GM12878 (cell line): ENCODE measurements around the gene ZFP42. TPM values are rescaled to one million over a fixed set of nuclear protein-coding genes. Genes with fewer than 3 reads are reported as not detected.
"Not testable (repeated sequence)": the region's sequence is repeated elsewhere in the genome, so short reads cannot be mapped to it uniquely, and the experiment has no call there.

Source experiments
- ATAC-seq: fragments of 200-7000 bp; cut with Tn5 transposase; 3 replicates; pipeline ENCODE4 v1.9.1; 2020; ENCODE audit warnings: mild to moderate bottlenecking, moderate library complexity
- BruUV-seq: library from RNA; stranded (reverse); fragments of 400-500 nt; replicated peaks from 2 replicates; lab custom pipeline; 2021; lab: Mats Ljungman, UMichigan
- CTCF ChIA-PET: fragments of 300-600 bp; sonication (Branson Sonifier 250); formaldehyde crosslinking; extraction: SDS; loops from one replicate; lab custom pipeline; 2021; ENCODE audit warnings: inconsistent platforms; lab: Yijun Ruan, JAX
- POLR2A ChIA-PET: fragments of 350-600 bp; formaldehyde crosslinking; extraction: SDS; loops from one replicate; lab custom pipeline; 2021; ENCODE audit warnings: inconsistent platforms; lab: Charles Lee
- RAD21 ChIA-PET: fragments of 300-600 bp; sonication (Branson Sonifier 250); formaldehyde crosslinking; loops from one replicate; lab custom pipeline; 2023; ENCODE audit warnings: antibody characterized with exemption; ENCODE audit not compliant: unreplicated experiment; lab: Charles Lee
- SMC1A ChIA-PET: fragments of 300-600 bp; sonication (Branson Sonifier 250); formaldehyde crosslinking; loops from one replicate; lab custom pipeline; 2023; ENCODE audit not compliant: unreplicated experiment, uncharacterized antibody; lab: Charles Lee
- DNase-seq: peaks from one replicate; pipeline ENCODE4 v3.0.0-alpha.2; 2011; ENCODE audit warnings: low read depth, low spot score
- FAIRE-seq: peaks from 3 replicates; lab custom pipeline; 2011; peaks lifted over from hg19 to GRCh38; lab: Jason Lieb, UNC
- H2AFZ ChIP-seq: 2 replicates; pipeline ENCODE4 v1.6.0; 2011; ENCODE audit warnings: low read depth, low read length, control low read depth; ENCODE audit not compliant: control insufficient read depth
- H3K27ac ChIP-seq: 2 replicates; pipeline ENCODE4 v1.5.1; 2011; ENCODE audit warnings: control low read depth; ENCODE audit not compliant: control insufficient read depth, insufficient read depth
- H3K27me3 ChIP-seq, 2 experiments: replicated peaks in 1 of 2; 2 replicates each; pipeline versions ENCODE4 v1.6.0 to v1.6.1; 2011; ENCODE audit warnings: low read length in 1 of 2; ENCODE audit not compliant: control insufficient read depth in 2 of 2, insufficient read depth in 2 of 2
- H3K36me3 ChIP-seq, 2 experiments: 2 replicates each; pipeline ENCODE4 v1.5.1; 2011; ENCODE audit warnings: low read length in 1 of 2; ENCODE audit not compliant: control insufficient read depth in 2 of 2, insufficient read depth in 2 of 2
- H3K4me1 ChIP-seq: 2 replicates; pipeline ENCODE4 v1.6.1; 2011; ENCODE audit warnings: mild to moderate bottlenecking, low read length, moderate library complexity, mixed read lengths; ENCODE audit not compliant: control insufficient read depth, insufficient read depth
- H3K4me2 ChIP-seq: 2 replicates; pipeline ENCODE4 v1.6.0; 2011; ENCODE audit warnings: control low read depth; ENCODE audit not compliant: control insufficient read depth, insufficient read depth
- H3K4me3 ChIP-seq: fragments of 200-600 bp; sonication (generic); 2 replicates; pipeline ENCODE4 v1.5.1; 2016
- H3K79me2 ChIP-seq: 2 replicates; pipeline ENCODE4 v1.6.0; 2011; ENCODE audit warnings: low read length; ENCODE audit not compliant: control insufficient read depth, insufficient read depth
- H3K9ac ChIP-seq: 2 replicates; pipeline ENCODE4 v1.8.0; 2011; ENCODE audit warnings: low read length, control low read depth, mixed read lengths; ENCODE audit not compliant: control insufficient read depth, insufficient read depth
- H3K9me3 ChIP-seq: replicated peaks from 3 replicates; pipeline ENCODE4 v1.5.1; 2011; ENCODE audit warnings: mild to moderate bottlenecking, low read length; ENCODE audit not compliant: control insufficient read depth, insufficient read depth
- H4K20me1 ChIP-seq: 2 replicates; pipeline ENCODE4 v1.6.0; 2011; ENCODE audit not compliant: control insufficient read depth, insufficient read depth
- ATF7 ChIP-seq: fragments of 450-650 bp; IDR thresholded peaks from 2 replicates; pipeline ENCODE4 v1.6.1; 2016; ENCODE audit warnings: low read depth, mild to moderate bottlenecking
- MXI1 ChIP-seq: fragments of 150-350 bp; IDR thresholded peaks from 2 replicates; pipeline ENCODE4 v1.6.1; 2011; ENCODE audit warnings: low read depth, mild to moderate bottlenecking, inconsistent platforms, low read length, improper control_type of control experiment
- POU2F2 ChIP-seq: IDR thresholded peaks from 3 replicates; pipeline ENCODE4 v1.6.1; 2011; ENCODE audit warnings: low read depth, mild to moderate bottlenecking, low read length, borderline replicate concordance
- RAD21 ChIP-seq: IDR thresholded peaks from 2 replicates; pipeline ENCODE4 v1.6.1; 2011; ENCODE audit warnings: mild to moderate bottlenecking, low read depth, low read length, moderate library complexity; ENCODE audit not compliant: insufficient read depth
- WGBS: methylation state at CpG from one replicate; pipeline ENCODE4 v1.1.6; 2016; ENCODE audit warnings: low lambda C conversion rate; ENCODE audit not compliant: insufficient replicate concordance, insufficient coverage; ENCODE audit errors: missing lambda C conversion rate; 5-methylcytosine and 5-hydroxymethylcytosine counted together
- in situ Hi-C: fragments of 300-500 bp; cut with MboI; formaldehyde crosslinking; loops from 9 replicates; pipeline ENCODE4 v1.14.3; 2018; ENCODE audit warnings: mixed read lengths
- intact Hi-C: fragments of 100-400 bp; cut with micrococcal nuclease; formaldehyde crosslinking; loops from one replicate; pipeline ENCODE4 v1.14.2; 2022; ENCODE audit not compliant: unreplicated experiment
- polyA plus RNA-seq, 11 experiments: library from polyadenylated mRNA; depleted of rRNA in 4 of 11; unstranded in 6 of 11; stranded (reverse) in 5 of 11; fragments of >200 nt; fragmentation: Nextera tagmentation in 4 of 11; fragmentation: Illumina TruSeq in 1 of 11; extraction: Ambion mirVana in 4 of 11; extraction: Trizol in 1 of 11; gene quantifications; 1 replicate in 1 of 11; 2 replicates in 10 of 11; pipeline versions ENCODE4 v1.2.1 to v1.2.3, GENCODE V29; 2011 to 2016; ENCODE audit warnings: inconsistent platforms in 2 of 11, missing spikeins in 2 of 11, low read depth in 1 of 11
- total RNA-seq, 4 experiments: library from RNA; depleted of rRNA in 3 of 4; stranded (reverse); fragments of >200 nt in 3 of 4; fragmentation: Illumina TruSeq in 1 of 4; extraction: Trizol in 1 of 4; gene quantifications; 2 replicates each; pipeline versions ENCODE4 v1.2.1 to v1.2.3, GENCODE V29; 2013 to 2021
- TF ChIP-seq, protein P1 (sequence below): fragments of 450-650 bp; IDR thresholded peaks from 2 replicates; pipeline ENCODE4 v1.6.1; 2017; ENCODE audit warnings: antibody characterized with exemption, mild to moderate bottlenecking, moderate library complexity
- TF ChIP-seq, protein P2 (sequence below): fragments of 450-650 bp; IDR thresholded peaks from 2 replicates; pipeline ENCODE4 v1.6.1; 2018; ENCODE audit warnings: mild to moderate bottlenecking, low read depth, moderate library complexity; ENCODE audit not compliant: partially characterized antibody

The ZFP42 gene
- total and polyA plus RNA-seq, 10 of the 15 experiments (the other 5 are each of a cell fraction or from before 2014, with no cell fraction given) = 0.13 TPM; not detected in 9

DNA sequence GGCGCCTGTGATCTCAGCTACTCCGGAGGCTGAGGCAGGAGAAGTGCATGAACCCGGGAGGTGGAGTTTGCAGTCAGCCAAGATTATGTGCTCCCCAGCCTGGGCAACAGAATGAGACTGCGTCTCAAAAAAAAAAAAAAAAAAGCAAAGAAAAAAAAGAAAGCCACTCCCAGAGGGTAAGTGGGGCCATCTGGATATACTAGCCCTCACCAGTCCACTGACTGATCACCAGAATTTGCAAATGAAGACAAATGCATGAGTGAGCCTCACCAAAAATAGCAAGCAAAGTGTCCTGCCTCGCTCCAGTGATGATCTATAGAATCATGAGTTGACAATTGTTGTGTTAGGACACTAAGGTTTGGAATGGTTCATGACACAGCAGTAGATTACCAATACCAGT is 47.6 kb downstream of the ZFP42 start (continued):
- no peak for TF ChIP-seq MXI1
- no peak for TF ChIP-seq POU2F2
- TF ChIP-seq ATF7 = no peak
- TF ChIP-seq, protein P1, sequence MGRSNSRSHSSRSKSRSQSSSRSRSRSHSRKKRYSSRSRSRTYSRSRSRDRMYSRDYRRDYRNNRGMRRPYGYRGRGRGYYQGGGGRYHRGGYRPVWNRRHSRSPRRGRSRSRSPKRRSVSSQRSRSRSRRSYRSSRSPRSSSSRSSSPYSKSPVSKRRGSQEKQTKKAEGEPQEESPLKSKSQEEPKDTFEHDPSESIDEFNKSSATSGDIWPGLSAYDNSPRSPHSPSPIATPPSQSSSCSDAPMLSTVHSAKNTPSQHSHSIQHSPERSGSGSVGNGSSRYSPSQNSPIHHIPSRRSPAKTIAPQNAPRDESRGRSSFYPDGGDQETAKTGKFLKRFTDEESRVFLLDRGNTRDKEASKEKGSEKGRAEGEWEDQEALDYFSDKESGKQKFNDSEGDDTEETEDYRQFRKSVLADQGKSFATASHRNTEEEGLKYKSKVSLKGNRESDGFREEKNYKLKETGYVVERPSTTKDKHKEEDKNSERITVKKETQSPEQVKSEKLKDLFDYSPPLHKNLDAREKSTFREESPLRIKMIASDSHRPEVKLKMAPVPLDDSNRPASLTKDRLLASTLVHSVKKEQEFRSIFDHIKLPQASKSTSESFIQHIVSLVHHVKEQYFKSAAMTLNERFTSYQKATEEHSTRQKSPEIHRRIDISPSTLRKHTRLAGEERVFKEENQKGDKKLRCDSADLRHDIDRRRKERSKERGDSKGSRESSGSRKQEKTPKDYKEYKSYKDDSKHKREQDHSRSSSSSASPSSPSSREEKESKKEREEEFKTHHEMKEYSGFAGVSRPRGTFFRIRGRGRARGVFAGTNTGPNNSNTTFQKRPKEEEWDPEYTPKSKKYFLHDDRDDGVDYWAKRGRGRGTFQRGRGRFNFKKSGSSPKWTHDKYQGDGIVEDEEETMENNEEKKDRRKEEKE = no peak
- no peak for TF ChIP-seq RAD21
- TF ChIP-seq, protein P2, sequence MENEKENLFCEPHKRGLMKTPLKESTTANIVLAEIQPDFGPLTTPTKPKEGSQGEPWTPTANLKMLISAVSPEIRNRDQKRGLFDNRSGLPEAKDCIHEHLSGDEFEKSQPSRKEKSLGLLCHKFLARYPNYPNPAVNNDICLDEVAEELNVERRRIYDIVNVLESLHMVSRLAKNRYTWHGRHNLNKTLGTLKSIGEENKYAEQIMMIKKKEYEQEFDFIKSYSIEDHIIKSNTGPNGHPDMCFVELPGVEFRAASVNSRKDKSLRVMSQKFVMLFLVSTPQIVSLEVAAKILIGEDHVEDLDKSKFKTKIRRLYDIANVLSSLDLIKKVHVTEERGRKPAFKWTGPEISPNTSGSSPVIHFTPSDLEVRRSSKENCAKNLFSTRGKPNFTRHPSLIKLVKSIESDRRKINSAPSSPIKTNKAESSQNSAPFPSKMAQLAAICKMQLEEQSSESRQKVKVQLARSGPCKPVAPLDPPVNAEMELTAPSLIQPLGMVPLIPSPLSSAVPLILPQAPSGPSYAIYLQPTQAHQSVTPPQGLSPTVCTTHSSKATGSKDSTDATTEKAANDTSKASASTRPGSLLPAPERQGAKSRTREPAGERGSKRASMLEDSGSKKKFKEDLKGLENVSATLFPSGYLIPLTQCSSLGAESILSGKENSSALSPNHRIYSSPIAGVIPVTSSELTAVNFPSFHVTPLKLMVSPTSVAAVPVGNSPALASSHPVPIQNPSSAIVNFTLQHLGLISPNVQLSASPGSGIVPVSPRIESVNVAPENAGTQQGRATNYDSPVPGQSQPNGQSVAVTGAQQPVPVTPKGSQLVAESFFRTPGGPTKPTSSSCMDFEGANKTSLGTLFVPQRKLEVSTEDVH = no peak

DNA sequence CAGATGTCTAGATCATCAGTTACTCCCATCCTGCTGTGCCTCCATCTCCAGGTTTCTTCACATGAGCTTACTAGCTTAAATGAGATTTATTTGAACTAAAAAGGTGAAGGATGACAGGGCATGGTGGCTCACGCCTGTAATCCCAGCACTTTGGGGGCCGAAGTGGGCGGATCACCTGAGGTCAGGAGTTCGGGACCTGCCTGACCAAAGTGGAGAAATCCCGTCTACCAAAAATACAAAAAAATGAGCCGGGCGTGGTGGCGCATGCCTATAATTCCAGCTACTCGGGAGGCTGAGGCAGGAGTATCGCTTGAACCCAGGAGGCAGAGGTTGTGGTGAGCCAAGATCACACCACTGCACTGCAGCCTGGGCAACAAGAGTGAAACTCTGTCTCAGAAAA is 49.9 kb downstream of the ZFP42 start:
- DNase-seq, H2AFZ ChIP-seq, H3K9me3 ChIP-seq, H3K36me3 ChIP-seq, intact Hi-C loops, RAD21 ChIA-PET, POLR2A ChIA-PET, H3K4me2 ChIP-seq, SMC1A ChIA-PET, CTCF ChIA-PET, ATAC-seq, H3K9ac ChIP-seq, H4K20me1 ChIP-seq, in situ Hi-C loops, H3K79me2 ChIP-seq, H3K27ac ChIP-seq, BruUV-seq, FAIRE-seq, H3K4me1 ChIP-seq, H3K27me3 ChIP-seq, H3K4me3 ChIP-seq: not testable (repeated sequence)
- WGBS = 65% methylated on average over 10 of the region's 10 CpGs
